Keratinocyte (primary cell): ENCODE data around the gene PRR14L. TPM values are rescaled to one million over a fixed set of nuclear protein-coding genes. Genes with fewer than 3 reads are reported as not detected.

Experiments used
- DNase-seq: peaks from one replicate; pipeline ENCODE4 v3.0.0-alpha.2; 2011; ENCODE audit warnings: low read depth, missing footprints, low spot score
- FAIRE-seq: peaks from 2 replicates; lab custom pipeline; 2011; peaks lifted over from hg19 to GRCh38; lab: Jason Lieb, UNC
- H2AFZ ChIP-seq: 2 replicates; pipeline ENCODE4 v1.6.0; 2012; ENCODE audit warnings: low read length, control low read depth, inconsistent platforms; ENCODE audit not compliant: control insufficient read depth
- H3K27ac ChIP-seq: 2 replicates; pipeline ENCODE4 v1.5.1; 2011; ENCODE audit warnings: low read length; ENCODE audit not compliant: control insufficient read depth, insufficient read depth
- H3K27me3 ChIP-seq: 3 replicates; pipeline ENCODE4 v1.6.0; 2011; ENCODE audit warnings: low read length; ENCODE audit not compliant: control insufficient read depth, insufficient read depth; ENCODE audit errors: extremely low read depth
- H3K36me3 ChIP-seq, 2 experiments: 2 replicates in 1 of 2; 3 replicates in 1 of 2; pipeline ENCODE4 v1.5.1; 2011; ENCODE audit warnings: low read length in 2 of 2, mild to moderate bottlenecking in 1 of 2; ENCODE audit not compliant: control insufficient read depth in 2 of 2, insufficient read depth in 2 of 2; ENCODE audit errors: extremely low read depth in 1 of 2
- H3K4me1 ChIP-seq: 3 replicates; pipeline ENCODE4 v1.5.1; 2011; ENCODE audit warnings: low read length; ENCODE audit not compliant: control insufficient read depth, insufficient read depth; ENCODE audit errors: extremely low read depth
- H3K4me2 ChIP-seq: 3 replicates; pipeline ENCODE4 v1.6.0; 2011; ENCODE audit warnings: low read depth, low read length; ENCODE audit not compliant: control insufficient read depth, insufficient read depth; ENCODE audit errors: extremely low read depth
- H3K4me3 ChIP-seq, 3 experiments: fragments of 200-600 bp in 1 of 3; sonication (generic) in 1 of 3; 2 replicates in 2 of 3; 3 replicates in 1 of 3; pipeline ENCODE4 v1.5.1; 2011 to 2016; ENCODE audit warnings: low read length in 3 of 3, mild to moderate bottlenecking in 3 of 3, control low read depth in 2 of 3, inconsistent platforms in 1 of 3, low read depth in 1 of 3, mixed read lengths in 1 of 3, mixed run types in 1 of 3, moderate library complexity in 1 of 3; ENCODE audit not compliant: control insufficient read depth in 2 of 3, insufficient read depth in 2 of 3; ENCODE audit errors: extremely low read depth in 1 of 3
- H3K79me2 ChIP-seq: 2 replicates; pipeline ENCODE4 v1.6.0; 2012; ENCODE audit warnings: low read length; ENCODE audit not compliant: control insufficient read depth, insufficient read depth
- H3K9ac ChIP-seq: 3 replicates; pipeline ENCODE4 v1.6.0; 2011; ENCODE audit warnings: low read length; ENCODE audit not compliant: control insufficient read depth, insufficient read depth; ENCODE audit errors: extremely low read depth
- H3K9me1 ChIP-seq: 3 replicates; pipeline ENCODE4 v1.6.0; 2011; ENCODE audit warnings: low read length; ENCODE audit not compliant: control insufficient read depth, insufficient read depth; ENCODE audit errors: extremely low read depth
- H3K9me3 ChIP-seq: 2 replicates; pipeline ENCODE4 v1.5.1; 2012; ENCODE audit warnings: low read depth, low read length; ENCODE audit not compliant: control insufficient read depth
- H4K20me1 ChIP-seq: 3 replicates; pipeline ENCODE4 v1.6.0; 2011; ENCODE audit warnings: low read length; ENCODE audit not compliant: control insufficient read depth, insufficient read depth; ENCODE audit errors: extremely low read depth
- CTCF ChIP-seq, 3 experiments: IDR thresholded peaks in 1 of 3; conservative IDR thresholded peaks in 1 of 3; optimal IDR thresholded peaks in 1 of 3; 2 replicates in 2 of 3; 3 replicates in 1 of 3; pipeline versions ENCODE3 to v1.5.1; 2011; ENCODE audit warnings: low read length in 3 of 3, mild to moderate bottlenecking in 3 of 3, moderate library complexity in 2 of 3, control low read depth in 1 of 3, inconsistent platforms in 1 of 3; ENCODE audit not compliant: insufficient read depth in 2 of 3; ENCODE audit errors: extremely low read depth in 1 of 3
- EZH2 ChIP-seq: IDR thresholded peaks from one replicate; pipeline ENCODE4 v1.6.1; 2012; ENCODE audit warnings: inconsistent platforms, mild to moderate bottlenecking, low read length, moderate library complexity
- dilution Hi-C: fragments of 300-500 bp; cut with MboI; formaldehyde crosslinking; loops from one replicate; pipeline ENCODE4 v1.7.0; 2020; ENCODE audit warnings: low sequenced_read_pairs; ENCODE audit not compliant: extremely low pct_ligation_motif_present
- polyA plus RNA-seq, 5 experiments: library from polyadenylated mRNA; depleted of rRNA in 3 of 5; stranded (reverse) in 3 of 5; stranded (forward) in 1 of 5; unstranded in 1 of 5; fragments of >200 nt; gene quantifications; 1 replicate in 1 of 5; 2 replicates in 3 of 5; 3 replicates in 1 of 5; pipeline versions ENCODE4 v1.2.1 to v1.2.3, GENCODE V29; 2011 to 2012; ENCODE audit warnings: missing spikeins in 2 of 5, low read depth in 1 of 5, low replicate concordance in 1 of 5

The PRR14L gene
- polyA plus RNA-seq, 1 donor (not counting 4 experiments of a cell fraction or from before 2014, with no cell fraction given), result 13.6 TPM

- no peak overlapping the region for H3K9ac ChIP-seq
- H3K79me2 ChIP-seq, result no peaks in the 10 kb centered on the region
- H4K20me1 ChIP-seq, result no peaks in the 10 kb centered on the region
- H3K4me2 ChIP-seq, result no peak overlapping the region
- no peak overlapping the region for H2AFZ ChIP-seq
- peaks cover 4 to 14% of the 10 kb centered on the region in 2 experiments for H3K36me3 ChIP-seq
- dilution Hi-C loops, result no loop called here
- H3K27ac ChIP-seq, result no peak overlapping the region
- no peaks in the 10 kb centered on the region for H3K4me1 ChIP-seq
- H3K27me3 ChIP-seq, result no peaks in the 10 kb centered on the region
- TF ChIP-seq CTCF (optimal IDR thresholded peaks at IDR 0.05 in 1 of 3, IDR thresholded peaks at IDR 0.05 in 1 of 3, conservative IDR thresholded peaks at IDR 0.05 in 1 of 3; ENCODE audit: extremely low read depth in 1 of 3, insufficient read depth in 2 of 3, low read length in 3 of 3), result no peak
- TF ChIP-seq EZH2, result no peak
- FAIRE-seq, result no peak
- H3K9me3 ChIP-seq, result no peaks in the 10 kb centered on the region
- H3K9me1 ChIP-seq, result no peaks in the 10 kb centered on the region
- no peak overlapping the region for H3K4me3 ChIP-seq
- DNase-seq, result no peak
Observed at GRCh38 chr22:31776231-31776630, 26.3 kb upstream of the PRR14L start.

- Histone ChIP-seq H2AFZ (no peak overlapping the region), H3K36me3 (peaks cover 0 to 13% of the 10 kb centered on the region in 2 experiments), H4K20me1 (no peaks in the 10 kb centered on the region), H3K79me2 (no peaks in the 10 kb centered on the region), H3K4me2 (no peak overlapping the region), H3K9me3 (no peaks in the 10 kb centered on the region), H3K4me3 (no peak overlapping the region), H3K9me1 (no peaks in the 10 kb centered on the region), H3K27ac (no peak overlapping the region), H3K9ac (no peak overlapping the region), H3K27me3 (no peaks in the 10 kb centered on the region), H3K4me1 (no peaks in the 10 kb centered on the region)
- DNase-seq (no peak), FAIRE-seq (no peak)
- TF ChIP-seq CTCF (optimal IDR thresholded peaks at IDR 0.05 in 1 of 3, IDR thresholded peaks at IDR 0.05 in 1 of 3, conservative IDR thresholded peaks at IDR 0.05 in 1 of 3; ENCODE audit: extremely low read depth in 1 of 3, insufficient read depth in 2 of 3, low read length in 3 of 3), result no peak
- no peak for TF ChIP-seq EZH2
- dilution Hi-C loops, result no loop called here
Observed at GRCh38 chr22:31773416-31773815, 23.5 kb upstream of the PRR14L start.
